A673 (cell line): ENCODE results near the gene FAM98A. TPM values are rescaled to one million over a fixed set of nuclear protein-coding genes. Genes with fewer than 3 reads are reported as not detected.

Experiments
- BruUV-seq: library from RNA; stranded (reverse); fragments of 400-500 nt; replicated peaks from 2 replicates; lab custom pipeline; 2021; lab: Mats Ljungman, UMichigan
- CTCF ChIA-PET: fragments of 300-600 bp; sonication (Branson Sonifier 250); formaldehyde crosslinking; loops from one replicate; lab custom pipeline; 2022; ENCODE audit warnings: antibody characterized with exemption; lab: Charles Lee
- POLR2A ChIA-PET: fragments of 300-600 bp; sonication (Branson Sonifier 250); formaldehyde crosslinking; loops from one replicate; lab custom pipeline; 2022; ENCODE audit warnings: antibody characterized with exemption; ENCODE audit not compliant: low non-redundant PET; lab: Charles Lee
- DNase-seq: peaks from one replicate; pipeline ENCODE4 v3.0.0-alpha.2; 2015; ENCODE audit warnings: low spot score
- H3K27ac ChIP-seq: fragments of 200-600 bp; sonication (generic); 2 replicates; pipeline ENCODE4 v1.5.1; 2016; ENCODE audit warnings: mixed run types, low read depth, mild to moderate bottlenecking, mixed read lengths, antibody characterized with exemption, low read length; ENCODE audit not compliant: poor library complexity, severe bottlenecking
- H3K27me3 ChIP-seq: fragments of 200-600 bp; sonication (generic); replicated peaks from 2 replicates; pipeline ENCODE4 v1.6.1; 2017; ENCODE audit warnings: mixed run types, low read depth, mild to moderate bottlenecking, mixed read lengths, antibody characterized with exemption, low read length; ENCODE audit not compliant: insufficient read depth, poor library complexity
- H3K36me3 ChIP-seq: fragments of 200-600 bp; sonication (generic); 2 replicates; pipeline ENCODE4 v1.6.1; 2016; ENCODE audit warnings: mixed run types, mild to moderate bottlenecking, mixed read lengths, antibody characterized with exemption, low read length; ENCODE audit not compliant: insufficient read depth, poor library complexity, severe bottlenecking
- H3K4me1 ChIP-seq: fragments of 200-600 bp; sonication (generic); 2 replicates; pipeline ENCODE4 v1.6.1; 2017; ENCODE audit warnings: mixed run types, mild to moderate bottlenecking, mixed read lengths, antibody characterized with exemption, low read length; ENCODE audit not compliant: insufficient read depth, poor library complexity, severe bottlenecking
- H3K4me3 ChIP-seq: fragments of 200-600 bp; sonication (generic); 2 replicates; pipeline ENCODE4 v1.5.1; 2016; ENCODE audit warnings: low read depth, mixed run types, mild to moderate bottlenecking, mixed read lengths, low read length; ENCODE audit not compliant: poor library complexity, severe bottlenecking
- H3K9me3 ChIP-seq: fragments of 200-600 bp; sonication (generic); 2 replicates; pipeline ENCODE4 v1.6.1; 2016; ENCODE audit warnings: mixed run types, low read depth, mild to moderate bottlenecking, mixed read lengths, antibody characterized with exemption, low read length; ENCODE audit not compliant: poor library complexity, severe bottlenecking
- CTCF ChIP-seq: fragments of 300-800, 200-600 bp; sonication (generic); conservative IDR thresholded peaks from 2 replicates; pipeline ENCODE4 v1.5.1; 2017; ENCODE audit warnings: low read depth, mild to moderate bottlenecking, antibody characterized with exemption, low read length, moderate library complexity, mixed read lengths
- EZH2 ChIP-seq: fragments of 200-600 bp; sonication (generic); IDR thresholded peaks from 2 replicates; pipeline ENCODE4 v1.6.1; 2017; ENCODE audit warnings: borderline replicate concordance, low read depth, mild to moderate bottlenecking, mixed read lengths, antibody characterized with exemption, low read length; ENCODE audit not compliant: poor library complexity, severe bottlenecking
- intact Hi-C: fragments of 100-400 bp; cut with micrococcal nuclease; formaldehyde crosslinking; loops from one replicate; pipeline ENCODE4 v1.10.0; 2022; ENCODE audit not compliant: unreplicated experiment
- total RNA-seq: library from RNA; stranded (reverse); gene quantifications from 2 replicates; pipeline ENCODE4 v1.2.3, GENCODE V29; 2021

The FAM98A gene
- total RNA-seq, 1 experiment from 2014 or later: 64.7 TPM

- no peaks in the 10 kb centered on the region for H3K9me3 ChIP-seq
- H3K27ac ChIP-seq: no peak overlapping the region
- no peak overlapping the region for H3K4me3 ChIP-seq
- no peaks in the 10 kb centered on the region for H3K4me1 ChIP-seq
- H3K27me3 ChIP-seq: no peaks in the 10 kb centered on the region
- BruUV-seq: no TSS peak
- no peak for TF ChIP-seq CTCF
- no peak for TF ChIP-seq EZH2
- ChIA-PET CTCF (no interaction called here), POLR2A (no interaction called here)
- intact Hi-C loops: no loop called here
- no peaks in the 10 kb centered on the region for H3K36me3 ChIP-seq
- no peak for DNase-seq
Observed at GRCh38 chr2:33628031-33628827, 29.1 kb upstream of the FAM98A start.

GRCh38 chr2:33619028-33619427, 19.9 kb upstream of the FAM98A start:
- intact Hi-C loops: no loop called here
- ChIA-PET POLR2A (no interaction called here), CTCF (no interaction called here)
- H3K4me1 ChIP-seq: peaks cover 9% of the 10 kb centered on the region
- no peak overlapping the region for H3K27ac ChIP-seq
- no peak for DNase-seq
- no TSS peak for BruUV-seq
- no peak overlapping the region for H3K4me3 ChIP-seq
- H3K36me3 ChIP-seq: no peaks in the 10 kb centered on the region
- TF ChIP-seq CTCF: no peak
- TF ChIP-seq EZH2: no peak
- peaks cover 14% of the 10 kb centered on the region for H3K9me3 ChIP-seq
- H3K27me3 ChIP-seq: no peaks in the 10 kb centered on the region

GRCh38 chr2:33617989-33618388, 18.9 kb upstream of the FAM98A start:
- POLR2A ChIA-PET: no interaction called here
- no TSS peak for BruUV-seq
- DNase-seq: no peak
- CTCF ChIA-PET: no interaction called here
- Histone ChIP-seq H3K27ac (no peak overlapping the region), H3K4me1 (peaks cover 14% of the 10 kb centered on the region), H3K36me3 (no peaks in the 10 kb centered on the region), H3K9me3 (peaks cover 14% of the 10 kb centered on the region), H3K4me3 (no peak overlapping the region), H3K27me3 (no peaks in the 10 kb centered on the region)
- intact Hi-C loops: no loop called here
- no peak for TF ChIP-seq EZH2
- no peak for TF ChIP-seq CTCF
